Naive B cell (primary cell): Measurements from ENCODE around the gene KCNJ2. TPM values are rescaled to one million over a fixed set of nuclear protein-coding genes. Genes with fewer than 3 reads are reported as not detected.

Experiments used
- polyA plus RNA-seq, 6 donors: library from polyadenylated mRNA; unstranded; fragments of 300-500 nt; fragmentation: Illumina TruSeq; gene quantifications; one replicate each; pipeline ENCODE4 v1.2.3, GENCODE V29; 2021; ENCODE audit warnings: low read depth in 6 of 6

KCNJ2 gene
- polyA plus RNA-seq, 6 donors from 2014 or later, result not detected

Other genes starting within 250 kb of the KCNJ2 start
- gene KCNJ16, start 94.3 kb upstream of the KCNJ2 start, polyA plus RNA-seq, result not detected